ENCODE data around the gene NOP16.

- TF ChIP-seq CTCF (IDR thresholded peaks at IDR 0.05) (no peak), POLR2A (IDR thresholded peaks at IDR 0.05) (no peak)
Measured at GRCh38 chr5:176334031-176334770, 54.2 kb downstream of the NOP16 start.

All from lower leg skin (tissue), 3 donors.